IPS DF 6.9 (cell line): Measurements from ENCODE around the gene LENG9.
"Not testable (repeated sequence)": the region's sequence is repeated elsewhere in the genome, so short reads cannot be mapped to it uniquely, and the experiment has no call there.

ENCODE experiments used
- DNase-seq: peaks from one replicate; pipeline ENCODE4 v3.0.0-alpha.2; 2013; ENCODE audit warnings: low read depth, low spot score
- H3K27ac ChIP-seq: one replicate; pipeline ENCODE4 v1.5.1; 2013; ENCODE audit warnings: low read length, control low read depth
- H3K27me3 ChIP-seq: 2 replicates; pipeline ENCODE4 v1.6.1; 2013; ENCODE audit warnings: mild to moderate bottlenecking, low read length; ENCODE audit not compliant: control insufficient read depth, insufficient read depth
- H3K36me3 ChIP-seq: 2 replicates; pipeline ENCODE4 v1.6.1; 2013; ENCODE audit warnings: low read length; ENCODE audit not compliant: control insufficient read depth, insufficient read depth
- H3K4me1 ChIP-seq: 2 replicates; pipeline ENCODE4 v1.6.1; 2013; ENCODE audit warnings: low read length; ENCODE audit not compliant: control insufficient read depth, insufficient read depth
- H3K4me3 ChIP-seq: 2 replicates; pipeline ENCODE4 v1.5.1; 2013; ENCODE audit warnings: mild to moderate bottlenecking, low read length
- H3K9me3 ChIP-seq: 2 replicates; pipeline ENCODE4 v1.6.1; 2013; ENCODE audit warnings: low read length, inconsistent platforms; ENCODE audit not compliant: control insufficient read depth, insufficient read depth
- WGBS: extraction: QIAGEN DNeasy Blood & Tissue Kit; methylation state at CpG from one replicate; pipeline ENCODE4 v1.1.7; 2013; ENCODE audit warnings: mixed read lengths, missing lambda C conversion rate; ENCODE audit not compliant: insufficient read length, insufficient coverage; 5-methylcytosine and 5-hydroxymethylcytosine counted together

The LENG9 gene

DNA sequence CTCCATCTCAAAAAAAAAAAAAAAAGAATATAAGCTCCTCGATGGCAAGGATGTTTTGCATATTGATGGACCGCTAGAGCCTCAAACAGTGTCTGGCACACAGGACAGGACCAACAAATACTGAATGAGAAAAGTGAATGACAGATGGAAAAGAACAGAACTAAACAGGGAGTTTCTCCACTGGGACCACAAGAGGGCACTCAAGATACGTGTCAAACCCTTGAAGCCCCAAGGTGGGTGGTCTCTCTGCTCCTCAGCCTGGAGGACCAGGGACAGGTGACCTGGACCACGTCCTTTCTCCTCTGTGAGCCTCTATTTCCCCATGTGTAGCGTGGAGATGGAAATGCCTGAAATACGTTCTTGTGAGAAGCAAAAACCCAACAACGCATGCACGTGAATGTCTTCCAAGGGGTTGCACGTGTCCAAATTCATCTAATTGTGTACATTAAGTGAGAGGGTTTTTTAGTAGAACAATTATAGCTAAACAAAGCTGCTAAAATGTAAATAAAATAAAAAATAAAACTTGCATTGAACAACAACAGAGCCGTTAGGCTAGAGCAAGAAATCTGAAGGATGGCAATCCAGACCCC is 15.2 kb upstream of the LENG9 start:
- H3K27me3 ChIP-seq, result no peaks in the 10 kb centered on the region
- H3K4me1 ChIP-seq, result no peaks in the 10 kb centered on the region
- DNase-seq, result peak; percentile 72
- WGBS, result no CpG with 5 or more reads among the region's 10 CpGs
- H3K4me3 ChIP-seq, result no peak overlapping the region
- H3K9me3 ChIP-seq, result no peaks in the 10 kb centered on the region
- H3K27ac ChIP-seq, result no peak overlapping the region
- no peaks in the 10 kb centered on the region for H3K36me3 ChIP-seq

DNA sequence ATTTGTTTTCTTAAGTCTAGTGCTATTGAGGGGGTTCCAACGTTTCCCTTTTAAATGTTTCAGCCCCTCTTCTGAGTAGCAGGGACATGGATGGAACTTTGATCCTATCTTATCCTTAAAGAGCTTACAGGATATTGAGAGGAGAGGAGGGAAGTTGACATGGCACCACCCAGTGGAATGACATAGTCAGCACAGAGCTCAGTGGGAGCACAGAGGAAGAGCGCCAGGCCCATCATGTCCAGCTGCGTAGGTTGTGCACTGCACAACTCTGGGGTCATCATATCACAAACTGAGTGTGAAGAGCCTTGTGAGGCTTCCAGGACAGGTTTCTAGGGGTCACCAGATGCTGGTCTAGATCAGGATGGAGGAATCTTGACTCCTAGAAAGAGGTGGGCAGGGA is 14.1 kb upstream of the LENG9 start:
- H3K27me3 ChIP-seq, result no peaks in the 10 kb centered on the region
- H3K27ac ChIP-seq, result no peak overlapping the region
- H3K36me3 ChIP-seq, result no peaks in the 10 kb centered on the region
- DNase-seq, result no peak
- no peak overlapping the region for H3K4me3 ChIP-seq
- H3K4me1 ChIP-seq, result no peaks in the 10 kb centered on the region
- H3K9me3 ChIP-seq, result no peaks in the 10 kb centered on the region
- no CpG with 5 or more reads among the region's 3 CpGs for WGBS

DNA sequence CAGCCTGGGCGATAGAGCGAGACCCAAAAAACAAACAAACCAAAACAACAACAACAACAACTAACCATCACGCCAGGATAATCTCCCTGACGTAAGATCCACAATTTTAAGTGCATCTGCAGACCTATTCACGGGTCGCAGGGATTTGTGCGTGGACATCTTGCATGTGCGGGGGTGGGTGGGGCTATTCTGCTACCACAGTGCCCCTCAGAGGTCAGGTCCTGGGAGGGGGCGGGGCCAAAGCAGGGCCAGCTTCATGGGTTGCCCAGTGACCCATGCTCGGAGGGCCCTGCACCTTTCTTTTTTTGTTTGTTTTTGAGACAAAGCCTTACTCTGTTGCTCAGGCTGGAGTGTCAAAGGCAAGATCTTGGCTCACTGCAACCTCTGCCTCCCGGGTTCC is 12.1 kb upstream of the LENG9 start:
- no peaks in the 10 kb centered on the region for H3K4me1 ChIP-seq
- no peak overlapping the region for H3K27ac ChIP-seq
- no peak overlapping the region for H3K4me3 ChIP-seq
- no CpG with 5 or more reads among the region's 11 CpGs for WGBS
- no peaks in the 10 kb centered on the region for H3K36me3 ChIP-seq
- no peaks in the 10 kb centered on the region for H3K9me3 ChIP-seq
- no peaks in the 10 kb centered on the region; the same call in 1 of the 2 replicates for H3K27me3 ChIP-seq
- no peak for DNase-seq

DNA sequence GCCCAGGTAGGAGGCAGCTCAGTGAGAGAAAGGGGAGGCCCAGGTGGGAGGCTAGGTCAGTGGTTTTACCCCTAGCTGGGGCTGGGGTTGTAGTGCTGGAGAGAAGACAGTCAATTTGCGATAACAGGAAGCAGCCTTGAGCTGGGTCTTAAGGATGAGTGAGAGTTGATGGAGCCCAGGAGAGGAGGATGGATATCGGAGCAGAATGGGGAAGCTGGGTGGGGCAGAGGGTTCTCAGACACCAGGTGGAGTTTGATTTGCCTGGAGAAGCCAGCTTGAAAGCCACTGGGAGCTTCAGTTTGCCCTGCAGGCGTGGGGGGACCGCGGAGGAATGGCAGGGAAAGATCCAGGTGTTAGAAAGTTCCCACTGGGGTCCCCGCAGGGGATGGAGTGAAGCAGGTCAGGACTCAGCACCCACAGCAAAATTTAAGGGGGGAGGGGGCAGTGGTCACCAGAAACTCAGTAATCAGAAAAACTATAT is 10.4 kb upstream of the LENG9 start:
- Histone ChIP-seq H3K27me3 (peaks cover 3% of the 10 kb centered on the region; the same call in 1 of the 2 replicates), H3K9me3 (no peaks in the 10 kb centered on the region), H3K4me3 (no peak overlapping the region), H3K36me3 (no peaks in the 10 kb centered on the region), H3K27ac (no peak overlapping the region), H3K4me1 (no peaks in the 10 kb centered on the region)
- no CpG with 5 or more reads among the region's 6 CpGs for WGBS
- DNase-seq, result no peak

DNA sequence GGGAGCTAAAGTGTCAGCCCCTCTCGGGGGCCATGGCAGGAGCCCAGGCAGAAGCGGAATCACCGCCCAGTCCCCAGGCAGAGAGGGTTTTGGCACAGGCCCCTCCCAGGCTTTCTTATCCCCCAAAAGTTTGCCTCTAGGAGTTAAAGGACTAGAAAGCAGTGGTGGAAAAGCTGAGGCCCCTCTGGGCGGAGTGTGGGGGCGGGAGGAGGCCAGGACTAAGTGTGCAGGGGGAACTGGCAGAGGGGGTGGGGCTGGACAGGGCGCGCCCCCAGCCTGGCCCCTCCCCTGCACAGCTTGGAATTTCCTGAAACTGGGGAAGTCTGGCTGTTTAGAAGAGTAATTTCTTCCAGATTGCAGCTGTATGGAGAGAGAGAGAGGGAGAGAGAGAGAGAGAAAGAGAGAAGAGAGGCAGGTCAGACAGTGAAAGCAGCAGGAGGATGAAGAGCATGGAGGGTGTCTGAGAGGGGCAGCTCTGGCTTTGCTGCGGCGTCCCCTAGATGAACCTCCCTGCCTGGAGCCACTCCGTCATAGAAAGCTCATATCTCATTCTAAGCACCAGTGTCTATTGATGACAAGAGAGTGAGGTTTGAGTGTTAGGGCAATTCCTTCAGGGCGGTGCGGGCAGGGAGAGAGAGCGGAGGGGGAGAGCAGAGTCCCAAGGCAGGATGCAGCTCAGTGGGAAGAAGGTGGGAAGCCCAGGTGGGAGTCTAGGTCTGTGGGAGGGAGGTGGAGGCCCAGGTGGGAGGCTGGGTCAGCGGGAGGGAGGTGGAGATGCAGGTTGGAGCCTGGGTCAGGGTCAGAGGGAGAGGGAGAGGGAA is 9.7 kb upstream of the LENG9 start, which contains the start of gene CDC42EP5:
Gene CDC42EP5 (minus strand): TSS at position 226 of the 821 bp plus-strand sequence. CDS start 7,749 bp downstream, outside the sequence.
- no peak for DNase-seq
- Histone ChIP-seq H3K4me3 (no peak within 1 kb of the TSS), H3K36me3 (no peaks in the 10 kb centered on the region), H3K9me3 (no peaks in the 10 kb centered on the region), H3K27ac (no peak within 1 kb of the TSS), H3K4me1 (no peaks in the 10 kb centered on the region), H3K27me3 (peaks cover 3% of the 10 kb centered on the region; the same call in 1 of the 2 replicates)
- no CpG with 5 or more reads among the region's 14 CpGs for WGBS

DNA sequence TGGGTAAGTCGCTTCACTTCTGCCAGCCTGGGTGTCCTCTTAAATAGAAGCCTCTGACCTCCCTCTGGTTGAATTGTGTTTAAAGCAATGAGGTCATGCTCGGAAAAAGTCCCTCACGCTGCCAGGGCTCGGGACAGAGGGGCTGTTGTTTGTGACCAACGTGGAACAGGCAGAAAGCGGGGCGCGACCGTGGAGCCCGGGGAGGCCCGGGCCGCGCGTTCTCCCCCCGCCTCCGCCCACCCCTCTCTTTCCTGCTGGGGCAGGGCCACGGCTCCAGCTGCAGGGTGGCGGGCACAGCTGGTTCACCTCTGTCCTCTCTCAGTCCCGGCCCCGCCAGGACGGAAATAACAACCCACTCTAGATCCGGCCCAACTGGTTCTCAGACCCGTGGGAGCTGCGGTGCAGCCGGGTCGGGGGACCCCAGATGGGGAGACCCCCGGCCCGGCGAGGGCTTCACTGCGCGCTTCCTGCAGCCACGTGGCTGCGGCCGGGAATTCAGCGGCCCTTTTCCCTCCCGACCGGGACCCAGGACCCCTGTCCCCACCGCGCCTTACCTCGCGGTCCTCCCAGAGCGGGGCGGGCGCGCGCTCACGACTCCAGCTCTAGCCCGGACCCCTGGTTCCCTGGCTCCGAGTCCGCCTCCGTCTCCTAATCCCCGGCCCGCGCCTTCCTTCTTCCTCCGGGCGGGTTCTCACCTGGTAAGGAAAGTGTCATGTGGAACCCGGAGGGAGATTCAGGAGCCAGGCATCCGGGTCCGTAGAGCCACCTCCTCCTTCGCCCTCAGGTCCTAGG is 7.6 kb upstream of the LENG9 start:
- Histone ChIP-seq H3K4me3 (peak overlapping the region; percentile 22; the same call in 1 of the 2 replicates), H3K4me1 (no peaks in the 10 kb centered on the region), H3K27me3 (peaks cover 3% of the 10 kb centered on the region; the same call in 1 of the 2 replicates), H3K9me3 (no peaks in the 10 kb centered on the region), H3K27ac (no peak overlapping the region), H3K36me3 (no peaks in the 10 kb centered on the region)
- no peak for DNase-seq
- WGBS, result no CpG with 5 or more reads among the region's 60 CpGs

DNA sequence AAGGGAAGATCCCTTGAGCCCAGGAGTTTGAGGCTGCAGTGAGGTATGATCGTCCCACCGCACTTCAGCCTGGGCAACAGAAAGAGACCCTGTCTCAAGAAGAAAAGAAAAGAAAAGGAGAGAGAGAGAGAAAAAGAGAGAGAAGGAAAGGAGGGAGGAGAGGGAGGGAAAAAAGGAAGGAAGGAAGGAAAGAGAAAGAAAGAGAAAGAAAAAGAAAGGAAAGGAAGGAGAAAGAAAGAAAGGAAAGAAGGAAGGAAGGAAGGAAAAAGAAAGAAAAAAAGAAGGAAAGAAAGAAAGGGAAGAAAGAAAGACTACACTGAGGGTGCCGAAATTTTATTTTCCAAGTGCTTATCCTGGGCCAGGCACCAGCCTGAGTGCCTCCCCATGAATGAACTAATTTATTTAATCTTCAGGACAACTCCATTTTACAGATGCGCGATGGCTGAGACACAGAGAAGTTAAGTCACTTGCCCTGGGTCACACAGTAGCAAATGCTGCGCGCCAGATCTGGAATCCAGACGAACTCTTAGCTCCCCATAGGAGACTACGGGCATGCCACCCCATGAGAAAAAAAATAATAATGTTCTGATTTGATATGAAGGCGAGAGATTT is 6.8 kb upstream of the LENG9 start:
- WGBS, result no CpG with 5 or more reads among the region's 10 CpGs
- peaks cover 3% of the 10 kb centered on the region; the same call in 1 of the 2 replicates for H3K27me3 ChIP-seq
- DNase-seq, result no peak
- no peaks in the 10 kb centered on the region for H3K36me3 ChIP-seq
- no peak overlapping the region for H3K4me3 ChIP-seq
- H3K4me1 ChIP-seq, result no peaks in the 10 kb centered on the region; the same call in 1 of the 2 replicates
- no peak overlapping the region for H3K27ac ChIP-seq
- no peaks in the 10 kb centered on the region for H3K9me3 ChIP-seq

DNA sequence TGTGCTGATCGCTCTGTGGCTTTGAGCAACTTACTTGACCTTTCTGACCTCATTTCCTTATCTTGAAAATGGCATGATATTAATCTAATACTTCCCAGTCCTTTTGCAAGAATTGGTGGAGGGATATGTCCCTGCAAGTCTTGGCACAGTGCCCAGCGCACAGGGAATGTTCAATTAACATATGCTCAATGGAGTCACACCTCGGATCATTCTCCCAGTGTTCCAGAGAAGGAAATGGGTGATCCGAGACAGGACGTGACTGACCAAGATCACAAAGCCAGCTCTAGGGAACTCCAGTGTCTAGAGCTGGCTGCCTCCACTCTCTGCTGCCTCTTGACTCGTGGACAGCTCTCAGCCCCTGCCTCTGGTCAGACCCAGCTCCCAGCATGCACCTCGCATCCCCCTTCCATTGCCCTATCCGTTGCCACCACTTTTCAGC is 5.9 kb upstream of the LENG9 start:
- Histone ChIP-seq H3K27me3 (peaks cover 3% of the 10 kb centered on the region; the same call in 1 of the 2 replicates), H3K36me3 (no peaks in the 10 kb centered on the region), H3K4me1 (no peaks in the 10 kb centered on the region; the same call in 1 of the 2 replicates), H3K4me3 (no peak overlapping the region), H3K27ac (no peak overlapping the region), H3K9me3 (no peaks in the 10 kb centered on the region)
- WGBS, result no CpG with 5 or more reads among the region's 8 CpGs
- DNase-seq, result no peak

DNA sequence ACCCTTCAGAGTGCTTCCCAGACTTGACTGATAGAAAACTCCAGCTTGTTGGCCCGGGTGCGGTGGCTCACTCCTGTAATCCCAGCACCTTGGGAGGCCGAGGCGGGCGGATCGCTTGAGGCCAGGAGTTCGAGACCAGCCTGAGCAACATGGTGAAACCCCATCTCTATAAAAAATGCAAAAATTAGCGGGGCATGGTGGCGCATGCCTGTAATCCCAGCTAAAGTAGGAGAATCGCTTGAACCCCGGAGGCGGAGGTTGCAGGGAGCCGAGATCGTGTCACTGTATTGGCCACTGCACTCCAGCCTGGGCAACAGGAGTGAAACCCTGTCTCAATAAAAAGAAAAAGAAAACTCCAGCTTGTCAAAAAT is 2.5 kb upstream of the LENG9 start:
- H3K27me3 ChIP-seq, H3K27ac ChIP-seq, H3K4me1 ChIP-seq, H3K9me3 ChIP-seq, H3K36me3 ChIP-seq, DNase-seq, H3K4me3 ChIP-seq: not testable (repeated sequence)
- WGBS, result no CpG with 5 or more reads among the region's 14 CpGs
